OCI-LY3 (cell line): ENCODE measurements around the gene PKD1L1.

ENCODE experiments used
- EZH2phosphoT487 ChIP-seq: fragments of 200-600 bp; shearing (Covaris generic); IDR thresholded peaks from 2 replicates; pipeline ENCODE4 v1.6.1; 2018; ENCODE audit warnings: antibody characterized with exemption, mixed run types, low read depth
- TF ChIP-seq, protein P1 (sequence below): fragments of 200-600, 300-600 bp; sonication (generic); IDR thresholded peaks from 2 replicates; pipeline ENCODE4 v1.5.1; 2014; ENCODE audit warnings: antibody characterized with exemption, low read length, low read depth

DNA sequence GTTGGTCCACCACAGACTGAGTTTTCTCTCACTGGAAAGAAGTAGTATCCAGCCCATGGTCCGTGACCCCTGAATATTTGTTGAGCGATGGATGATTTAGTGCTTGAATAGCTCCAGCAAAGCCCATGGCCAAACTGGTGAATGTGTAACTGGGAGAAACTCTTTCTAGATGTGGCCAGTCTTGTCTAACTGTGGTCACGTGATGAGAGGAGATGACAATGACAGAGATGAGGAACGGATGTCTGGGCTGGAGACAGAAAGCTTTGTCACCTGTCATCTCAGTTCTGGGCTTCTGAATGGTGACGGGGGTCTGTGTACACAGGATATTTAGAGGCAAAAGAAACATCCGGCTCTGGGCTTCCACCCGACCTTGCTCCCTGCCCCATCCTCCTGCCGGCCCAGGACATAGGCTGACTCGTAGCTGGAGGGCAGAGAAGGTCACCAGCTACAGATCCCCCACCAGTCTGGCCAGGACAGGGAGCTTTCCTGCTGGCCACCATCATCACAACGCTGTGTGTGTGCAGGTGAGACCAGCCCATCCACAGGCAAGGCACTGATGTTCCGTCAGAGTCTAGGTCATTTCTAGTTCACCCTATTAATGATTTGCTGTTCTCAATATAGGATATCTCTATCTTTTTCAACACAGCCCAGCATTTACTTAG lies 213.8 kb downstream of the PKD1L1 start:
- TF ChIP-seq, protein P1, sequence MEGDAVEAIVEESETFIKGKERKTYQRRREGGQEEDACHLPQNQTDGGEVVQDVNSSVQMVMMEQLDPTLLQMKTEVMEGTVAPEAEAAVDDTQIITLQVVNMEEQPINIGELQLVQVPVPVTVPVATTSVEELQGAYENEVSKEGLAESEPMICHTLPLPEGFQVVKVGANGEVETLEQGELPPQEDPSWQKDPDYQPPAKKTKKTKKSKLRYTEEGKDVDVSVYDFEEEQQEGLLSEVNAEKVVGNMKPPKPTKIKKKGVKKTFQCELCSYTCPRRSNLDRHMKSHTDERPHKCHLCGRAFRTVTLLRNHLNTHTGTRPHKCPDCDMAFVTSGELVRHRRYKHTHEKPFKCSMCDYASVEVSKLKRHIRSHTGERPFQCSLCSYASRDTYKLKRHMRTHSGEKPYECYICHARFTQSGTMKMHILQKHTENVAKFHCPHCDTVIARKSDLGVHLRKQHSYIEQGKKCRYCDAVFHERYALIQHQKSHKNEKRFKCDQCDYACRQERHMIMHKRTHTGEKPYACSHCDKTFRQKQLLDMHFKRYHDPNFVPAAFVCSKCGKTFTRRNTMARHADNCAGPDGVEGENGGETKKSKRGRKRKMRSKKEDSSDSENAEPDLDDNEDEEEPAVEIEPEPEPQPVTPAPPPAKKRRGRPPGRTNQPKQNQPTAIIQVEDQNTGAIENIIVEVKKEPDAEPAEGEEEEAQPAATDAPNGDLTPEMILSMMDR, result no peak
- no peak for TF ChIP-seq EZH2phosphoT487
